Body of pancreas (tissue), 4 donors: ENCODE data around the gene LAG3. TPM values are rescaled to one million over a fixed set of nuclear protein-coding genes. Genes with fewer than 3 reads are reported as not detected.

Experiments used
- ATAC-seq: fragments of 150-250 bp; one replicate; pipeline ENCODE4 v1.9.1; 2016
- DNase-seq, 4 donors: peaks; one replicate each; pipeline ENCODE4 v3.0.0-alpha.2; 2019
- H3K27ac ChIP-seq, 4 donors: fragments of 200-600 bp; sonication (generic); 1 replicate in 3 of 4; 2 replicates in 1 of 4; pipeline versions ENCODE4 v1.5.1 to v1.6.1; 2016 to 2019; ENCODE audit warnings: mild to moderate bottlenecking in 1 of 4, mixed read lengths in 1 of 4, moderate library complexity in 1 of 4
- H3K27me3 ChIP-seq, 2 donors: fragments of 200-600 bp; sonication (generic); one replicate each; pipeline ENCODE4 v1.6.0; 2016; ENCODE audit warnings: mild to moderate bottlenecking in 1 of 2
- H3K36me3 ChIP-seq, 2 donors: fragments of 200-600 bp; sonication (generic); replicated peaks in 1 of 2; 2 replicates each; pipeline ENCODE4 v1.5.1; 2016; ENCODE audit warnings: low read depth in 2 of 2; ENCODE audit not compliant: insufficient read depth in 1 of 2
- H3K4me1 ChIP-seq: fragments of 200-600 bp; sonication (generic); one replicate; pipeline ENCODE4 v1.6.0; 2016
- H3K4me3 ChIP-seq, 2 donors: fragments of 200-600 bp; sonication (generic); 1 replicate in 1 of 2; 2 replicates in 1 of 2; pipeline ENCODE4 v1.5.1; 2016 to 2019
- H3K9me3 ChIP-seq, 3 donors: fragments of 200-600 bp; sonication (generic); 1 replicate in 2 of 3; 2 replicates in 1 of 3; pipeline ENCODE4 v1.5.1; 2016
- POLR2A ChIP-seq, 3 donors: fragments of 450-650 bp; IDR thresholded peaks; one replicate each; pipeline ENCODE4 v1.6.1; 2016; ENCODE audit warnings: antibody characterized with exemption in 3 of 3, mild to moderate bottlenecking in 2 of 3
- WGBS, 2 donors: methylation state at CpG; one replicate each; pipeline ENCODE4 v1.1.5; 2017; 5-methylcytosine and 5-hydroxymethylcytosine counted together
- intact Hi-C: fragments of 100-400 bp; cut with DNase I; formaldehyde crosslinking; loops from one replicate; pipeline ENCODE4 v1.15.1; 2023
- total RNA-seq, 2 donors: library from RNA; depleted of rRNA; stranded (reverse); fragments of >200 nt; gene quantifications; one replicate each; pipeline ENCODE4 v1.1.0, GENCODE V29; 2016
- TF ChIP-seq, protein P1 (sequence below), 7 experiments: fragments of 450-650 bp in 4 of 7; fragments of 200-600 bp in 3 of 7; sonication (generic) in 3 of 7; IDR thresholded peaks; one replicate each; pipeline ENCODE4 v1.5.1; 2016 to 2019; ENCODE audit warnings: antibody characterized with exemption in 7 of 7

LAG3 gene
- total RNA-seq, 2 donors from 2014 or later, result not detected

DNA sequence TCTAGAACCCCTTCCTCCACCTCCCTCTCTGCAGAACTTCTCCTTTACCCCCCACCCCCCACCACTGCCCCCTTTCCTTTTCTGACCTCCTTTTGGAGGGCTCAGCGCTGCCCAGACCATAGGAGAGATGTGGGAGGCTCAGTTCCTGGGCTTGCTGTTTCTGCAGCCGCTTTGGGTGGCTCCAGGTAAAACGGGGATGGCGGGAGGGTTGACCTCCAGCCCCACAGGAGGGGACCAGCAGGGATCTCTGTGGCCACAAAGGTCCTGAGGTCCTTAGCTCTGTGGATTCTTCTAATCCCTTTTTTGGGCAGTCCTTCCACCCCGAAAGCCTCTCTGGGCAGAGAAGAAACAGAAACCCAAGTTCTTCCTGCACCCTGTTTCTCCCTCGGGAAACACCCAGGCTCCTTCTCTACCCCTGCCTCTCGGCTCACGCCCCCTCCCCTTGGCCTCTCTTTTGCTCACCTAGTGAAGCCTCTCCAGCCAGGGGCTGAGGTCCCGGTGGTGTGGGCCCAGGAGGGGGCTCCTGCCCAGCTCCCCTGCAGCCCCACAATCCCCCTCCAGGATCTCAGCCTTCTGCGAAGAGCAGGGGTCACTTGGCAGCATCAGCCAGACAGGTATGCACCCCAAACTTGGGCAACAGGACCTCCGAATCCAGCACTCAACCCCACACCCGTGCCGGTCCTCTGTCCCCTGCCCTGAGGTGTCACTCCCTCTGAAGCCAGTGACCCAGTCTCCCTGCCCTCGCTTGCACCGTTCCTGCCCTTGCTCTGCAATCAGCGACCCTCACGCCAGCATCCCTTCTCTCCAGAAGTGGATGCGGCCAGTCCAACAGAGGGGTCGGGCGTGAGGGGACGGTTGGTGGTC, 638 bp downstream of the LAG3 start:
- Histone ChIP-seq H3K27ac (no peak overlapping the region), H3K27me3 (no peaks in the 10 kb centered on the region), H3K4me1 (peaks cover 8% of the 10 kb centered on the region), H3K9me3 (no peaks in the 10 kb centered on the region), H3K36me3 (no peaks in the 10 kb centered on the region), H3K4me3 (no peak overlapping the region)
- TF ChIP-seq, protein P1, sequence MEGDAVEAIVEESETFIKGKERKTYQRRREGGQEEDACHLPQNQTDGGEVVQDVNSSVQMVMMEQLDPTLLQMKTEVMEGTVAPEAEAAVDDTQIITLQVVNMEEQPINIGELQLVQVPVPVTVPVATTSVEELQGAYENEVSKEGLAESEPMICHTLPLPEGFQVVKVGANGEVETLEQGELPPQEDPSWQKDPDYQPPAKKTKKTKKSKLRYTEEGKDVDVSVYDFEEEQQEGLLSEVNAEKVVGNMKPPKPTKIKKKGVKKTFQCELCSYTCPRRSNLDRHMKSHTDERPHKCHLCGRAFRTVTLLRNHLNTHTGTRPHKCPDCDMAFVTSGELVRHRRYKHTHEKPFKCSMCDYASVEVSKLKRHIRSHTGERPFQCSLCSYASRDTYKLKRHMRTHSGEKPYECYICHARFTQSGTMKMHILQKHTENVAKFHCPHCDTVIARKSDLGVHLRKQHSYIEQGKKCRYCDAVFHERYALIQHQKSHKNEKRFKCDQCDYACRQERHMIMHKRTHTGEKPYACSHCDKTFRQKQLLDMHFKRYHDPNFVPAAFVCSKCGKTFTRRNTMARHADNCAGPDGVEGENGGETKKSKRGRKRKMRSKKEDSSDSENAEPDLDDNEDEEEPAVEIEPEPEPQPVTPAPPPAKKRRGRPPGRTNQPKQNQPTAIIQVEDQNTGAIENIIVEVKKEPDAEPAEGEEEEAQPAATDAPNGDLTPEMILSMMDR (IDR thresholded peaks at IDR 0.05), result no peak
- no peak for TF ChIP-seq POLR2A (IDR thresholded peaks at IDR 0.05)
- ATAC-seq, result no peak
- intact Hi-C loops, result no loop called here
- WGBS, 2 donors, result 66% methylated on average over 19 to 21 of the region's 21 CpGs
- DNase-seq, result no peak

DNA sequence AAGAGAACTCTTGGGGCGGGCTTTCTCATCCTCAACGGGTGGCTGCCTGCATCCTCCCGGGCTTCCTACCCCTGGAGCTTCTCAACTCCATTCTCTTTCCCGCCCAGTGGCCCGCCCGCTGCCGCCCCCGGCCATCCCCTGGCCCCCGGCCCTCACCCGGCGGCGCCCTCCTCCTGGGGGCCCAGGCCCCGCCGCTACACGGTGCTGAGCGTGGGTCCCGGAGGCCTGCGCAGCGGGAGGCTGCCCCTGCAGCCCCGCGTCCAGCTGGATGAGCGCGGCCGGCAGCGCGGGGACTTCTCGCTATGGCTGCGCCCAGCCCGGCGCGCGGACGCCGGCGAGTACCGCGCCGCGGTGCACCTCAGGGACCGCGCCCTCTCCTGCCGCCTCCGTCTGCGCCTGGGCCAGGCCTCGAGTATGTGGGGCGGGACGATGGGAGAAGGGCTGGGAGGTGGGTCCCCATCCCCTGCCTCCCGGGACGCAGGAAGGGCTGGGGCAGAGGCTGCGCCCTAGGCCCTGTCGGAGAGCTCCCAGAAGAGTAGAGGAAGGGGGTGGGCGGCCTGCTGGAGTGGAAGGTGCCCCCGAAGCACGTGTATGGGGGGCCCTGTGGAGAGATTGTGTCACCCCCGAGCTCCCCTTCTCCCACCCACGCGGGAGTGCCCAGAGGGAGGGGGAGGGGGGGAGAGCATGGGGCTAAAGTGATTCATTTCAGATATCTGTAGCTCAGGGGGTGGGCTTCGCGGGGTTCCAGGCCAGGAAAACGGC, 1.5 kb downstream of the LAG3 start:
- Histone ChIP-seq H3K4me3 (no peak overlapping the region), H3K4me1 (peaks cover 8% of the 10 kb centered on the region)
- 23 to 34% methylated on average over 18 to 55 of the region's 60 CpGs for WGBS, 2 donors

DNA sequence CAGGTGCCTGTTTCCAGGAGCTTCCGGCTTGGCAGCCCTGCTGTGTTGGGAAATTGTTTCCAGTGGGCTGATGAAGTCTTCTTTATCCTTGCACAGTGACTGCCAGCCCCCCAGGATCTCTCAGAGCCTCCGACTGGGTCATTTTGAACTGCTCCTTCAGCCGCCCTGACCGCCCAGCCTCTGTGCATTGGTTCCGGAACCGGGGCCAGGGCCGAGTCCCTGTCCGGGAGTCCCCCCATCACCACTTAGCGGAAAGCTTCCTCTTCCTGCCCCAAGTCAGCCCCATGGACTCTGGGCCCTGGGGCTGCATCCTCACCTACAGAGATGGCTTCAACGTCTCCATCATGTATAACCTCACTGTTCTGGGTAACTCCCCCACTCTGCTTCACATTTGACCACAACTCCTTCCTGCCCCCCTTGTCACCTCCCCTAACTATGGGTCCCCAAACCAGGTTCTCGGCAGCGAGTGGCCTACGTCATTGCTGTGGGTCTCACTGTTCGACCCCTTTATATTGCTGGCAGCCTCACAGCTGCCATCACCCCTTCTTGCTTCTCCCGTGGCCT, 2.3 kb downstream of the LAG3 start:
- Histone ChIP-seq H3K4me1 (peaks cover 8% of the 10 kb centered on the region), H3K9me3 (no peaks in the 10 kb centered on the region), H3K36me3 (no peaks in the 10 kb centered on the region), H3K27me3 (no peaks in the 10 kb centered on the region), H3K4me3 (no peak overlapping the region), H3K27ac (no peak overlapping the region)
- DNase-seq, result no peak
- intact Hi-C loops, result no loop called here
- TF ChIP-seq, protein P1 (IDR thresholded peaks at IDR 0.05), result no peak
- peak in 1 of 3 donors; percentile 11 for TF ChIP-seq POLR2A (IDR thresholded peaks at IDR 0.05)
- 82 to 96% methylated on average over 15 of the region's 15 CpGs for WGBS, 2 donors
- no peak for ATAC-seq

More for the DNA sequence above, 1.5 kb downstream of the LAG3 start:
- TF ChIP-seq, protein P1 (IDR thresholded peaks at IDR 0.05), result no peak
- no peak for TF ChIP-seq POLR2A (IDR thresholded peaks at IDR 0.05)
- H3K27ac ChIP-seq, result no peak overlapping the region
- H3K36me3 ChIP-seq, result no peaks in the 10 kb centered on the region
- no peak for DNase-seq
- intact Hi-C loops, result no loop called here
- no peak for ATAC-seq
- no peaks in the 10 kb centered on the region for H3K9me3 ChIP-seq
- no peaks in the 10 kb centered on the region for H3K27me3 ChIP-seq

DNA sequence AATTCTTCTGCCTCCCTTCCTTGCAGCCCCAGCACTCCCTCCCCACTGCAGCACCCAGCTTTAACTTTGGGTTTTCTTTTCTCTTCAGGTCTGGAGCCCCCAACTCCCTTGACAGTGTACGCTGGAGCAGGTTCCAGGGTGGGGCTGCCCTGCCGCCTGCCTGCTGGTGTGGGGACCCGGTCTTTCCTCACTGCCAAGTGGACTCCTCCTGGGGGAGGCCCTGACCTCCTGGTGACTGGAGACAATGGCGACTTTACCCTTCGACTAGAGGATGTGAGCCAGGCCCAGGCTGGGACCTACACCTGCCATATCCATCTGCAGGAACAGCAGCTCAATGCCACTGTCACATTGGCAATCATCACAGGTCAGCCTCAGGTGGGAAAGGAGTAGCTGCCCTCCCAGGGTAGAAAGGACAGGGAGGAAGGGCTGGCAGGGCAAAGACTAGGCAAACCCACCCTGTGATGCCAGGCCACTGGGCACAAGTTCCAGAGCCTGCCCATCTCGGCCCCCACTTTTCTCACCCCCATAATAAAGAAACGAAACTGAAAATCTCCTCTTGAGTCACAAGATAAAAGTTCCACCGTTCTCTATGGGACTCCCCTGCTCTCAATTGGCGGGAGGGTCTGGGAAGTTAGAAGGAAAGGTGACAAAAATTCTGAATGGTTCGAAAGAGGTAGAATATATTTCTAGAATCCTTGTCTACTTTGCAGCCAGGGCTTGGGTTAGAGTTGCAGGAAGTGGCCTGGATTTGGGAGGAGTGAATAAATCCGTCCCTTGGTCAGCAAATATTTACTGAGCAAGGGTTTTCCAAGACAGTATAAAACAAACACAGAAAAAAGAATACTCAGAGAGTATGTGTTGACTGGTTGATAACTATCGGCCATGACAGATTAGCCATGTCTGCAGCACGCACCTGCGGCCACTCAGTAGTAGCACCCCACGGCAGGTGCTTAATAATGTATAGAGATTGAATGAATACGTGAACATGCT, 3.2 kb downstream of the LAG3 start:
- no peak for TF ChIP-seq POLR2A (IDR thresholded peaks at IDR 0.05)
- TF ChIP-seq, protein P1 (IDR thresholded peaks at IDR 0.05), result no peak
- Histone ChIP-seq H3K9me3 (no peaks in the 10 kb centered on the region), H3K4me3 (no peak overlapping the region), H3K36me3 (no peaks in the 10 kb centered on the region), H3K27me3 (no peaks in the 10 kb centered on the region), H3K27ac (no peak overlapping the region), H3K4me1 (peaks cover 8% of the 10 kb centered on the region)
- intact Hi-C loops, result no loop called here
- DNase-seq, result no peak
- no peak for ATAC-seq
- WGBS, 2 donors, result 58 to 61% methylated on average over 16 of the region's 16 CpGs
